GM21619 (cell line): ENCODE results near the gene PRMT5.

Experiments
- ATAC-seq: cut with Tn5 transposase; IDR thresholded peaks from one replicate; pipeline ENCODE4 v1.9.1; 2021; ENCODE audit not compliant: unreplicated experiment

PRMT5 gene

GRCh38 chr14:22898302-22899090, 30.7 kb downstream of the PRMT5 start:
- ATAC-seq, result no peak

- ATAC-seq, result no peak
These were observed 31.8 kb downstream of the PRMT5 start for GRCh38 chr14:22897357-22897756.

- no peak for ATAC-seq
These were observed 32.4 kb downstream of the PRMT5 start for GRCh38 chr14:22896760-22897159.

GRCh38 chr14:22896356-22896755, 32.8 kb downstream of the PRMT5 start:
- no peak for ATAC-seq

GRCh38 chr14:22895402-22895801, 33.8 kb downstream of the PRMT5 start:
- ATAC-seq, result no peak

- no peak for ATAC-seq
These were observed 35.5 kb downstream of the PRMT5 start for GRCh38 chr14:22893706-22894105.

GRCh38 chr14:22892488-22892887, 36.7 kb downstream of the PRMT5 start:
- ATAC-seq, result no peak

- no peak for ATAC-seq
These were observed 38.8 kb downstream of the PRMT5 start for GRCh38 chr14:22890416-22890815.

GRCh38 chr14:22888662-22889061, 40.5 kb downstream of the PRMT5 start:
- no peak for ATAC-seq

- peak; percentile 36 for ATAC-seq
These were observed 41.2 kb downstream of the PRMT5 start for GRCh38 chr14:22887990-22888378.

GRCh38 chr14:22887260-22887989, 41.8 kb downstream of the PRMT5 start:
- peak; percentile 35 for ATAC-seq

- peak; percentile 48 for ATAC-seq
These were observed 42.5 kb downstream of the PRMT5 start for GRCh38 chr14:22886500-22887259.

GRCh38 chr14:22885975-22886374, 43.2 kb downstream of the PRMT5 start:
- no peak for ATAC-seq

- ATAC-seq, result no peak
These were observed 44.2 kb downstream of the PRMT5 start for GRCh38 chr14:22884738-22885523.

GRCh38 chr14:22884076-22884737, 45.0 kb downstream of the PRMT5 start:
- no peak for ATAC-seq

- ATAC-seq, result no peak
These were observed 45.8 kb downstream of the PRMT5 start, which contains the start of gene REM2 for GRCh38 chr14:22883173-22883976. REM2 (plus strand) TSS chr14:22883222; CDS start chr14:22883288, 66 bp downstream.

GRCh38 chr14:22882529-22883172, 46.5 kb downstream of the PRMT5 start:
- ATAC-seq, result no peak

GRCh38 chr14:22882064-22882463, 47.1 kb downstream of the PRMT5 start:
- no peak for ATAC-seq
